Measurements from ENCODE around the gene ANKRD13C. TPM values are rescaled to one million over a fixed set of nuclear protein-coding genes. Genes with fewer than 3 reads are reported as not detected.

Gene ANKRD13C
- total RNA-seq, 4 donors from 2014 or later, result 37.0 to 42.9 (median 38.1) TPM

DNA sequence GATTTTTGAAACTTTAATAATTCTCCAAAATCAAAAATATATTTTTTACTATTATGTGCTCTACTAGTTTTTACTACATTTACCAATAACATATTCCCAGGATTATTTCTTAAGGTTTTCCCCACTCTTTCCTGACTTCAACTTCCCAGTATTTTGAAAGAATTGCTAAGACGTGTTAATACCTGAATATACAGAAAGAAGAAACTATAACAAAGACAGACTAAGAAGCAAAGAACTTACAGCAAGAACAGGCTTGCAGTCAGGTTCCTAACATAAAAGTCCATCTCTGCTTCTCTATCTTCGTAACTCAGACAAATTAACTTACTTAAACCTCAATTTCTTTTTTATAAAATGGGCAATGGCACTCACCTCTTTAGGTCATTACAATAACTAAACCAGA, 70.2 kb downstream of the ANKRD13C start:
- Histone ChIP-seq H3K9me3 (no peaks in the 10 kb centered on the region), H3K4me3 (no peak overlapping the region), H3K27ac (no peak overlapping the region), H3K4me1 (no peaks in the 10 kb centered on the region), H3K36me3 (peaks cover 0 to 39% (median 0%) of the 10 kb centered on the region in 3 donors), H3K27me3 (no peaks in the 10 kb centered on the region)
- no peak for DNase-seq (ENCODE audit: low spot score in 2 of 2)
- TF ChIP-seq POLR2A (IDR thresholded peaks at IDR 0.05), result no peak
- WGBS, 2 donors, result 90 to 93% methylated on average over 2 of the region's 2 CpGs

DNA sequence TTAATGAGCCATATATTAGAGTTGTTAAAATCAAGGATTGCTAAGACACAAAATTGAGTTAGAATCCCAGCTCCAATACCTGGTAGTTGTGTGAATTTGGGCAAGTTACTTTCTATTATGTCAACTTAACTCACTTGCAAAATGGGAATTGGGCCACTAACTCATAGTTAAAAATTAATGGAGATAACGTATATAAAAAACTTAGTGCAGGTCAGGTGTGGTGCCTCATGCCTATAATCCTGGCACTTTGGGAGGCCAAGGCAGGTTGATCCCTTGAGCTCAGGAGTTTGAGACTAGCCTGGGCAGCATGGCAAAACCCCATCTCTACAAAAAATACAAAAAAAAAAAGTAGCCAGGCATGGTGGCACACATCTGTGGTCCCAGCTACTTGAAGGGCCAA, 75.8 kb downstream of the ANKRD13C start:
- Histone ChIP-seq H3K4me3 (no peak overlapping the region), H3K27ac (no peak overlapping the region), H3K27me3 (no peaks in the 10 kb centered on the region), H3K4me1 (no peaks in the 10 kb centered on the region), H3K9me3 (no peaks in the 10 kb centered on the region), H3K36me3 (peaks cover 0 to 48% (median 0%) of the 10 kb centered on the region in 3 donors)
- TF ChIP-seq, protein P1, sequence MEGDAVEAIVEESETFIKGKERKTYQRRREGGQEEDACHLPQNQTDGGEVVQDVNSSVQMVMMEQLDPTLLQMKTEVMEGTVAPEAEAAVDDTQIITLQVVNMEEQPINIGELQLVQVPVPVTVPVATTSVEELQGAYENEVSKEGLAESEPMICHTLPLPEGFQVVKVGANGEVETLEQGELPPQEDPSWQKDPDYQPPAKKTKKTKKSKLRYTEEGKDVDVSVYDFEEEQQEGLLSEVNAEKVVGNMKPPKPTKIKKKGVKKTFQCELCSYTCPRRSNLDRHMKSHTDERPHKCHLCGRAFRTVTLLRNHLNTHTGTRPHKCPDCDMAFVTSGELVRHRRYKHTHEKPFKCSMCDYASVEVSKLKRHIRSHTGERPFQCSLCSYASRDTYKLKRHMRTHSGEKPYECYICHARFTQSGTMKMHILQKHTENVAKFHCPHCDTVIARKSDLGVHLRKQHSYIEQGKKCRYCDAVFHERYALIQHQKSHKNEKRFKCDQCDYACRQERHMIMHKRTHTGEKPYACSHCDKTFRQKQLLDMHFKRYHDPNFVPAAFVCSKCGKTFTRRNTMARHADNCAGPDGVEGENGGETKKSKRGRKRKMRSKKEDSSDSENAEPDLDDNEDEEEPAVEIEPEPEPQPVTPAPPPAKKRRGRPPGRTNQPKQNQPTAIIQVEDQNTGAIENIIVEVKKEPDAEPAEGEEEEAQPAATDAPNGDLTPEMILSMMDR (IDR thresholded peaks at IDR 0.05), result no peak
- no peak for TF ChIP-seq EP300 (IDR thresholded peaks at IDR 0.05)
- no peak for TF ChIP-seq POLR2A (IDR thresholded peaks at IDR 0.05)
- 88 to 92% methylated on average over 1 of the region's 1 CpG for WGBS, 2 donors
- no peak for DNase-seq (ENCODE audit: low spot score in 2 of 2)

DNA sequence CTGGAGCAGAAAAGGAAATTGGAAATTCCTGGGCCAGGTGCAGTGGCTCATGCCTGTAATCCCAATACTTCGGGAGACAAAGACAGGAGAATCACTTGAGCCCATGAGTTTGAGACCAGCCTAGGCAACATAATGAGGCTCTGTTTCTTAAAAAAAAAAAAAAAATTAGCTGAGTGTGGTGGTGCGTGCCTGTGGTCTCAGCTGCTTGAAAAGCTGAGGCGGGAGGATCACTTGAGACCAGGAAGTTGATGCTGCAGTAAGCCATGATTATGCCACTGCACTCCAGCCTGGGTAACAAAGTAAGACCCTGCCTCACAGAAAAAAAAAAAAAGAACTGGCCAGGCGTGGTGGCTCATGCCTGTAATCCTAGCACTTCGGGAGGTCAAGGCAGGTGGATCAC, 76.6 kb downstream of the ANKRD13C start:
- TF ChIP-seq, protein P1 (IDR thresholded peaks at IDR 0.05), result no peak
- no peak for TF ChIP-seq POLR2A (IDR thresholded peaks at IDR 0.05)
- TF ChIP-seq EP300 (IDR thresholded peaks at IDR 0.05), result no peak
- WGBS, 2 donors, result 89 to 94% methylated on average over 5 of the region's 5 CpGs
- no peak for DNase-seq (ENCODE audit: low spot score in 2 of 2)
- H3K4me3 ChIP-seq, result no peak overlapping the region
- no peaks in the 10 kb centered on the region for H3K27me3 ChIP-seq
- H3K4me1 ChIP-seq, result no peaks in the 10 kb centered on the region
- H3K27ac ChIP-seq, result no peak overlapping the region
- H3K36me3 ChIP-seq, result peaks cover 0 to 50% (median 0%) of the 10 kb centered on the region in 3 donors
- no peaks in the 10 kb centered on the region for H3K9me3 ChIP-seq

DNA sequence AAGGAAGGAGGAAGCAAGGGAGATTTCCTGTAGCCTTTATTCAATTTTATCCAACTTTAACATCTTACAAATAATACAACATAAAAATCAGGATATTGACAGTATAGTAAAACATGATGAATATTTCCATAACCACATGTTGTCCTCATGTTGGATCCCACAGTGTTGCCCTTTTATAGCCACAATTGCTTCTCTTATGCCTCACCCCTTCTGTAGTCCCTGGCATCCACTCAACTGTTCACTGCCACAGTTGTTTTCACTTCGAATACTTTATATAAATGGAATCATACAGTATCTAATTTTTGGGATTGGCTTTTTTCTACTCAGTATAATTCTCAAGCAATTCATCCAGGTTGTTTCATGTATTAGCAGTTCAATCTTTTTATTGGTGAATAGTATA, 88.6 kb downstream of the ANKRD13C start:
- Histone ChIP-seq H3K36me3 (peaks cover 0 to 60% (median 0%) of the 10 kb centered on the region in 3 donors), H3K4me1 (no peaks in the 10 kb centered on the region), H3K27me3 (no peaks in the 10 kb centered on the region), H3K9me3 (peaks cover 0 to 12% (median 0%) of the 10 kb centered on the region in 4 donors), H3K4me3 (no peak overlapping the region), H3K27ac (no peak overlapping the region)
- 82 to 86% methylated on average over 1 of the region's 1 CpG for WGBS, 2 donors
- TF ChIP-seq, protein P1 (IDR thresholded peaks at IDR 0.05), result no peak
- DNase-seq (ENCODE audit: low spot score in 2 of 2), result no peak

DNA sequence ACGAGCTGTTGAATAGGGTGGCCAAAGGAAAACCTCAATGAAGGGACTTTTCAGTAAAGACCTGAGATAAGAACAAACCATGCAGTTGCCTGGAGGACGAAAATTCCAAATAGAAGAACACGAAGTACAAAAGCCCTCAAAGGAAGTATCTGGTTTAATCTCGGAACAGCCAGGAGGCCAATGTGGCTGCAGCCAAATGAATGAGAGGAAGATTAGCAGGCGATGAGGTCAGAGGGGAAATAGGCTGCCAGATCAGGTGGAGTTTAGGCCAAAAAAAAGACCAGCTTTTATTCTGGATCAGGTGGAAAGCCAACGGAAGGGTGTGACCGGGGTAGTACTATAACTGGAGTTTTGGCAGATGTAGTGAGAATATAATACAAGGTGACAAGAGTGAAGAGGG, 89.7 kb downstream of the ANKRD13C start:
- 80 to 90% methylated on average over 7 of the region's 7 CpGs for WGBS, 2 donors
- Histone ChIP-seq H3K27ac (no peak overlapping the region), H3K27me3 (no peaks in the 10 kb centered on the region), H3K9me3 (peaks cover 0 to 12% (median 0%) of the 10 kb centered on the region in 4 donors), H3K4me3 (no peak overlapping the region), H3K4me1 (no peaks in the 10 kb centered on the region), H3K36me3 (peaks cover 0 to 49% (median 0%) of the 10 kb centered on the region in 3 donors)
- no peak for DNase-seq (ENCODE audit: low spot score in 2 of 2)
- TF ChIP-seq, protein P1 (IDR thresholded peaks at IDR 0.05), result no peak
- TF ChIP-seq POLR2A (IDR thresholded peaks at IDR 0.05) (no peak), EP300 (IDR thresholded peaks at IDR 0.05) (no peak)

DNA sequence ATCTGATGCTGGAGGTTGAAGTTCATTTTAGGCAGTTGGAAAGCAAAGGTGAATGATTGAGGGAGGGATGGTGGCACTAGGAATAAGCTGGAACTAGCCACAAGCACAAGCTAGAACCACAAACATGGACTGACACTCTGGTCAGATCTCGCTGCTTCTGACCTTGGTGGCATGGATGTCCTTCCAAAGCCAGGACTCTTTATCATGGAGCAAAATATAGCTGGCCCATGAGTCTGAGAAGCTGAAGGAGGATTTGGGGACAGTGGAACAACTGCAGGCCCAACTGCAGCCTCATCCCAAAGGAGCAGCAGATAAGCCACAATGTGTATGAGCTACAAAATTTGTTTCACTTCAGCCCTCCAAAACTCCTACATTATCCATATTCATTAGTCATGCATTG, 97.9 kb downstream of the ANKRD13C start:
- H3K4me1 ChIP-seq, result no peaks in the 10 kb centered on the region
- H3K4me3 ChIP-seq, result no peak overlapping the region
- H3K27me3 ChIP-seq, result no peaks in the 10 kb centered on the region
- peaks cover 0 to 16% (median 2%) of the 10 kb centered on the region in 3 donors for H3K36me3 ChIP-seq
- H3K9me3 ChIP-seq, result no peaks in the 10 kb centered on the region
- H3K27ac ChIP-seq, result no peak overlapping the region
- TF ChIP-seq, protein P1 (IDR thresholded peaks at IDR 0.05), result no peak
- no peak for TF ChIP-seq EP300 (IDR thresholded peaks at IDR 0.05)
- WGBS, 2 donors, result 86 to 88% methylated on average over 1 of the region's 1 CpG
- DNase-seq (ENCODE audit: low spot score in 2 of 2), result no peak
